H1 (cell line): ENCODE results near the gene ID2. TPM values are rescaled to one million over a fixed set of nuclear protein-coding genes. Genes with fewer than 3 reads are reported as not detected.

Source experiments
- CTCF ChIA-PET: fragments of 300-600 bp; sonication (Branson Sonifier 250); formaldehyde crosslinking; loops from one replicate; lab custom pipeline; 2021; ENCODE audit not compliant: partially characterized antibody; lab: Charles Lee
- POLR2A ChIA-PET: fragments of 300-600 bp; sonication (Branson Sonifier 250); formaldehyde crosslinking; loops from one replicate; lab custom pipeline; 2021; ENCODE audit warnings: inconsistent platforms; ENCODE audit not compliant: partially characterized antibody; lab: Charles Lee
- DNase-seq, 2 experiments: peaks; one replicate each; pipeline versions ENCODE4 v3.0.0 to v3.0.0-alpha.2; 2010 to 2022; ENCODE audit warnings: low spot score in 2 of 2, low read depth in 1 of 2, mixed read lengths in 1 of 2
- FAIRE-seq: peaks from 2 replicates; lab custom pipeline; 2011; peaks lifted over from hg19 to GRCh38; lab: Jason Lieb, UNC
- H2AFZ ChIP-seq: 2 replicates; pipeline ENCODE4 v1.8.1; 2012; ENCODE audit warnings: low read length, inconsistent platforms
- H2AK5ac ChIP-seq: 2 replicates; pipeline ENCODE4 v1.6.1; 2013; ENCODE audit warnings: low read depth, low read length
- H2BK120ac ChIP-seq: replicated peaks from 2 replicates; pipeline ENCODE3; 2013; ENCODE audit warnings: low read depth, low read length, inconsistent platforms
- H2BK12ac ChIP-seq: 2 replicates; pipeline ENCODE4 v1.6.1; 2013; ENCODE audit warnings: low read depth, low read length
- H2BK15ac ChIP-seq: 2 replicates; pipeline ENCODE4 v1.6.1; 2013; ENCODE audit warnings: low read length
- H2BK20ac ChIP-seq: 2 replicates; pipeline ENCODE4 v1.6.1; 2013; ENCODE audit warnings: low read length
- H2BK5ac ChIP-seq: 2 replicates; pipeline ENCODE4 v1.6.1; 2013; ENCODE audit warnings: low read depth, low read length
- H3K14ac ChIP-seq: 2 replicates; pipeline ENCODE4 v1.6.1; 2013; ENCODE audit warnings: inconsistent platforms; ENCODE audit not compliant: insufficient read length
- H3K18ac ChIP-seq: 2 replicates; pipeline ENCODE4 v1.6.1; 2013; ENCODE audit warnings: low read length; ENCODE audit errors: extremely low read depth
- H3K23ac ChIP-seq: 2 replicates; pipeline ENCODE4 v1.6.1; 2013; ENCODE audit warnings: inconsistent platforms; ENCODE audit not compliant: insufficient read length
- H3K23me2 ChIP-seq: 2 replicates; pipeline ENCODE4 v1.6.1; 2013; ENCODE audit warnings: low read depth, low read length
- H3K27ac ChIP-seq: 2 replicates; pipeline ENCODE4 v1.6.1; 2011; ENCODE audit warnings: low read depth, low read length, inconsistent platforms
- H3K27me3 ChIP-seq, 4 experiments: replicated peaks in 1 of 4; 1 replicate in 1 of 4; 2 replicates in 3 of 4; pipeline versions ENCODE4 v1.6.1 to v1.8.1; 2011 to 2013; ENCODE audit warnings: low read length in 3 of 4, mild to moderate bottlenecking in 3 of 4, inconsistent platforms in 2 of 4, mixed read lengths in 2 of 4, moderate library complexity in 1 of 4; ENCODE audit not compliant: control insufficient read depth in 3 of 4, insufficient read depth in 3 of 4; ENCODE audit errors: extremely low read depth in 1 of 4
- H3K36me3 ChIP-seq, 4 experiments: 2 replicates each; pipeline versions ENCODE4 v1.6.1 to v1.8.1; 2011 to 2013; ENCODE audit warnings: mild to moderate bottlenecking in 4 of 4, low read length in 3 of 4, moderate library complexity in 2 of 4, control low read depth in 1 of 4, inconsistent platforms in 1 of 4; ENCODE audit not compliant: insufficient read depth in 4 of 4, control insufficient read depth in 2 of 4
- H3K4ac ChIP-seq: replicated peaks from 2 replicates; pipeline ENCODE3; 2013; ENCODE audit warnings: low read length, low read depth, mixed read lengths, inconsistent platforms; ENCODE audit not compliant: insufficient read length
- H3K4me1 ChIP-seq, 4 experiments: replicated peaks in 1 of 4; 1 replicate in 1 of 4; 2 replicates in 3 of 4; pipeline versions ENCODE4 v1.6.1 to v1.8.1; 2011 to 2013; ENCODE audit warnings: low read length in 3 of 4, inconsistent platforms in 2 of 4, mixed read lengths in 1 of 4; ENCODE audit not compliant: insufficient read depth in 4 of 4, control insufficient read depth in 3 of 4
- H3K4me2 ChIP-seq, 2 experiments: 2 replicates each; pipeline versions ENCODE4 v1.6.1 to v1.8.1; 2011 to 2013; ENCODE audit warnings: low read depth in 2 of 2, low read length in 2 of 2, control low read depth in 1 of 2, inconsistent platforms in 1 of 2, mild to moderate bottlenecking in 1 of 2; ENCODE audit not compliant: insufficient read depth in 1 of 2
- H3K4me3 ChIP-seq, 4 experiments: fragments of 200-600, 300-600 bp in 1 of 4; sonication (generic), shearing (Covaris generic), sonication (Bioruptor Twin) in 1 of 4; 2 replicates each; pipeline versions ENCODE4 v1.5.1 to v1.8.1; 2011 to 2016; ENCODE audit warnings: low read length in 4 of 4, low read depth in 3 of 4, control low read depth in 2 of 4, inconsistent platforms in 2 of 4, mild to moderate bottlenecking in 2 of 4, mixed read lengths in 1 of 4, moderate library complexity in 1 of 4; ENCODE audit not compliant: insufficient read depth in 2 of 4; ENCODE audit errors: extremely low read depth in 1 of 4
- H3K56ac ChIP-seq: replicated peaks from 2 replicates; pipeline ENCODE3; 2013; ENCODE audit warnings: low read depth, mild to moderate bottlenecking, mixed read lengths, low read length, inconsistent platforms; ENCODE audit not compliant: insufficient read length
- H3K79me1 ChIP-seq: 2 replicates; pipeline ENCODE4 v1.6.1; 2013; ENCODE audit warnings: low read depth, low read length, control low read depth
- H3K79me2 ChIP-seq, 2 experiments: 2 replicates each; pipeline versions ENCODE4 v1.6.1 to v1.8.1; 2012 to 2013; ENCODE audit warnings: low read length in 2 of 2, mild to moderate bottlenecking in 2 of 2, inconsistent platforms in 1 of 2; ENCODE audit not compliant: insufficient read depth in 2 of 2, control insufficient read depth in 1 of 2
- H3K9ac ChIP-seq, 4 experiments: replicated peaks in 1 of 4; 1 replicate in 1 of 4; 2 replicates in 3 of 4; pipeline versions ENCODE4 v1.6.1 to v1.8.1; 2011 to 2013; ENCODE audit warnings: low read depth in 3 of 4, low read length in 3 of 4, control low read depth in 2 of 4, mild to moderate bottlenecking in 2 of 4, moderate library complexity in 2 of 4, inconsistent platforms in 1 of 4; ENCODE audit errors: extremely low read depth in 1 of 4
- H3K9me3 ChIP-seq, 2 experiments: 2 replicates each; pipeline versions ENCODE4 v1.6.1 to v1.8.1; 2012 to 2013; ENCODE audit warnings: mild to moderate bottlenecking in 2 of 2, moderate library complexity in 2 of 2, control low read depth in 1 of 2, inconsistent platforms in 1 of 2, low read depth in 1 of 2, low read length in 1 of 2, mixed read lengths in 1 of 2; ENCODE audit not compliant: insufficient read depth in 2 of 2
- H4K20me1 ChIP-seq, 2 experiments: replicated peaks in 1 of 2; 2 replicates each; pipeline versions ENCODE3 to v1.8.1; 2011 to 2013; ENCODE audit warnings: inconsistent platforms in 2 of 2, low read length in 2 of 2, mild to moderate bottlenecking in 1 of 2; ENCODE audit not compliant: insufficient read depth in 2 of 2, control insufficient read depth in 1 of 2
- H4K5ac ChIP-seq: 2 replicates; pipeline ENCODE4 v1.6.1; 2013; ENCODE audit warnings: low read length, low read depth, mixed read lengths, inconsistent platforms; ENCODE audit not compliant: insufficient read length
- H4K8ac ChIP-seq: 2 replicates; pipeline ENCODE4 v1.8.0; 2013; ENCODE audit warnings: mild to moderate bottlenecking, moderate library complexity, low read length, inconsistent platforms; ENCODE audit not compliant: insufficient read depth; ENCODE audit errors: extremely low read depth
- H4K91ac ChIP-seq: replicated peaks from 2 replicates; pipeline ENCODE3; 2013; ENCODE audit warnings: low read length, mixed read lengths, inconsistent platforms; ENCODE audit not compliant: insufficient read length
- CBX8 ChIP-seq: fragments of 300-800, 300-1000 bp; sonication (generic); IDR thresholded peaks from 2 replicates; pipeline ENCODE4 v1.7.1; 2016; ENCODE audit warnings: low read depth, low read length, borderline replicate concordance
- EGR1 ChIP-seq: IDR thresholded peaks from 2 replicates; pipeline ENCODE4 v1.6.1; 2011; ENCODE audit warnings: low read depth, low read length, borderline replicate concordance
- FOSL1 ChIP-seq: IDR thresholded peaks from 2 replicates; pipeline ENCODE4 v1.6.1; 2011; ENCODE audit warnings: mild to moderate bottlenecking, low read depth, low read length, moderate library complexity; ENCODE audit not compliant: insufficient read depth
- NRF1 ChIP-seq: IDR thresholded peaks from 2 replicates; pipeline ENCODE4 v1.6.1; 2011; ENCODE audit warnings: mild to moderate bottlenecking, low read depth, low read length, improper control_type of control experiment
- SAP30 ChIP-seq: fragments of 300-600 bp; sonication (generic); IDR thresholded peaks from 2 replicates; pipeline ENCODE4 v1.7.1; 2012; ENCODE audit warnings: low read length, moderate library complexity, mild to moderate bottlenecking, inconsistent platforms; ENCODE audit not compliant: insufficient read depth, insufficient replicate concordance
- SIRT6 ChIP-seq: IDR thresholded peaks from one replicate; pipeline ENCODE4 v1.7.1; 2012; ENCODE audit warnings: low read length, inconsistent platforms
- WGBS, 2 experiments: shearing (Covaris generic) in 1 of 2; methylation state at CpG; one replicate each; pipeline versions ENCODE4 v1.1.6 to v1.1.7; 2013 to 2015; ENCODE audit warnings: low lambda C conversion rate in 2 of 2, mixed read lengths in 2 of 2, inconsistent platforms in 1 of 2, low coverage in 1 of 2, missing lambda C conversion rate in 1 of 2; ENCODE audit not compliant: insufficient replicate concordance in 2 of 2, insufficient coverage in 1 of 2, insufficient read length in 1 of 2; ENCODE audit errors: extremely low coverage in 1 of 2, missing lambda C conversion rate in 1 of 2; 5-methylcytosine and 5-hydroxymethylcytosine counted together
- polyA plus RNA-seq, 7 experiments: library from polyadenylated mRNA; depleted of rRNA in 3 of 7; stranded (reverse) in 5 of 7; unstranded in 2 of 7; fragments of >200 nt in 5 of 7; fragments of 200-250 nt in 2 of 7; gene quantifications; 1 replicate in 5 of 7; 2 replicates in 1 of 7; 4 replicates in 1 of 7; pipeline versions ENCODE4 v1.2.1 to v1.2.3, GENCODE V29; 2011 to 2013; ENCODE audit warnings: missing spikeins in 2 of 7, mixed read lengths in 2 of 7
- total RNA-seq: library from RNA; stranded (reverse); fragmentation: NEBNext Ultra II Directional; extraction: Animal tissue kit (Norgen Biotek cat#: 25700); gene quantifications from 2 replicates; pipeline ENCODE4 v1.2.1, GENCODE V29; 2021
- TF ChIP-seq, protein P1 (sequence below): IDR thresholded peaks from 2 replicates; pipeline ENCODE4 v1.6.1; 2012; ENCODE audit warnings: low read length, inconsistent platforms
- TF ChIP-seq, protein P2 (sequence below): IDR thresholded peaks from 2 replicates; pipeline ENCODE4 v1.6.1; 2012; ENCODE audit warnings: inconsistent platforms

Gene ID2
- total and polyA plus RNA-seq, 2 of the 8 experiments (the other 6 are each of a cell fraction or from before 2014, with no cell fraction given): 36.7 to 214 TPM

DNA sequence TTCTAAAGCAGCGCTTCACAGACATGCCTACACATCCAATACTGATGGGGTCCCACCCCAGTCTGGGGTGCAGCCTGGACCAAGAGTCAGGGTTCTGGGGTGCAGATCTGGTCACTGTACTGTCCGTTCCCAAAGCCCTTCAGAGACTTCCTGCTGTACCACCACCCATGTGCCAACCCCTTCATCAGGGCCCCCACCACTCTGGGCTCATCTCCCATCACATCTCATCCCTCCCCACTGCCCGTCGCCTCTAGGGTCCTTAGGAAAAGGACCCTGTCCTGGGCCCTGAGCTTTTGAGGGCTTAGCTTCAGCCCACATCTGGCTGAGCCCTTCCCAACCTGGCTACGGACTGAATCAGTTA, 37.9 kb upstream of the ID2 start:
- Histone ChIP-seq H3K27ac (no peak overlapping the region), H3K27me3 (peaks cover 1 to 7% (median 4%) of the 10 kb centered on the region in 4 experiments; a peak in 4 of 7 replicates), H3K4me1 (peaks cover 2 to 20% (median 10%) of the 10 kb centered on the region in 4 experiments), H4K20me1 (no peaks in the 10 kb centered on the region), H3K4me3 (no peak overlapping the region), H2AK5ac (no peak overlapping the region; the same call in 1 of the 2 replicates), H3K4ac (no peak overlapping the region), H3K56ac (no peak overlapping the region), H2BK20ac (no peak overlapping the region), H3K4me2 (no peak overlapping the region), H2BK120ac (no peak overlapping the region), H3K14ac (no peak overlapping the region), H3K9ac (no peak overlapping the region), H2BK5ac (no peak overlapping the region), H2BK15ac (0 out of 2 replicates have a peak overlapping the region, but pooled peaks have one; percentile 72), H4K5ac (no peak overlapping the region), H3K36me3 (no peaks in the 10 kb centered on the region), H3K9me3 (peaks cover 3 to 13% of the 10 kb centered on the region in 2 experiments; a peak in 2 of 4 replicates), H4K8ac (no peak overlapping the region; the same call in 1 of the 2 replicates), H3K23ac (no peak overlapping the region), H3K79me1 (no peaks in the 10 kb centered on the region), H2AFZ (no peak overlapping the region), H3K18ac (no peak overlapping the region), H3K23me2 (no peaks in the 10 kb centered on the region), H3K79me2 (no peaks in the 10 kb centered on the region), H4K91ac (peak overlapping the region; percentile 41), H2BK12ac (peak overlapping the region; percentile 27)
- FAIRE-seq (no peak), DNase-seq (no peak)
- TF ChIP-seq FOSL1 (no peak), SAP30 (no peak), CBX8 (no peak), EGR1 (no peak), SIRT6 (no peak), NRF1 (no peak)
- TF ChIP-seq, protein P1, sequence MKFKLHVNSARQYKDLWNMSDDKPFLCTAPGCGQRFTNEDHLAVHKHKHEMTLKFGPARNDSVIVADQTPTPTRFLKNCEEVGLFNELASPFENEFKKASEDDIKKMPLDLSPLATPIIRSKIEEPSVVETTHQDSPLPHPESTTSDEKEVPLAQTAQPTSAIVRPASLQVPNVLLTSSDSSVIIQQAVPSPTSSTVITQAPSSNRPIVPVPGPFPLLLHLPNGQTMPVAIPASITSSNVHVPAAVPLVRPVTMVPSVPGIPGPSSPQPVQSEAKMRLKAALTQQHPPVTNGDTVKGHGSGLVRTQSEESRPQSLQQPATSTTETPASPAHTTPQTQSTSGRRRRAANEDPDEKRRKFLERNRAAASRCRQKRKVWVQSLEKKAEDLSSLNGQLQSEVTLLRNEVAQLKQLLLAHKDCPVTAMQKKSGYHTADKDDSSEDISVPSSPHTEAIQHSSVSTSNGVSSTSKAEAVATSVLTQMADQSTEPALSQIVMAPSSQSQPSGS: no peak
- TF ChIP-seq, protein P2, sequence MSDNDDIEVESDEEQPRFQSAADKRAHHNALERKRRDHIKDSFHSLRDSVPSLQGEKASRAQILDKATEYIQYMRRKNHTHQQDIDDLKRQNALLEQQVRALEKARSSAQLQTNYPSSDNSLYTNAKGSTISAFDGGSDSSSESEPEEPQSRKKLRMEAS: no peak
- CTCF ChIA-PET: interaction anchor here (0.9 to 1.9 kb wide), 5 partner anchors 26 to 109 kb away, joined by 3 to 6 read pairs (median 3); no protein-coding TSS in a partner anchor
- POLR2A ChIA-PET: interaction anchor here (0.6 to 2.5 kb wide), 2 partner anchors 38 to 694 kb away, joined by 3 to 8 read pairs; partner anchors contain the start of gene ID2
- 93% methylated on average over 5 of the region's 5 CpGs; no CpG with 5 or more reads in 1 of the 2 experiments for WGBS, 2 experiments
